Measurements from ENCODE around the gene TMEM53. TPM values are rescaled to one million over a fixed set of nuclear protein-coding genes. Genes with fewer than 3 reads are reported as not detected.

TMEM53 gene
- total RNA-seq, 1 donor from 2014 or later, result 14.1 TPM

DNA sequence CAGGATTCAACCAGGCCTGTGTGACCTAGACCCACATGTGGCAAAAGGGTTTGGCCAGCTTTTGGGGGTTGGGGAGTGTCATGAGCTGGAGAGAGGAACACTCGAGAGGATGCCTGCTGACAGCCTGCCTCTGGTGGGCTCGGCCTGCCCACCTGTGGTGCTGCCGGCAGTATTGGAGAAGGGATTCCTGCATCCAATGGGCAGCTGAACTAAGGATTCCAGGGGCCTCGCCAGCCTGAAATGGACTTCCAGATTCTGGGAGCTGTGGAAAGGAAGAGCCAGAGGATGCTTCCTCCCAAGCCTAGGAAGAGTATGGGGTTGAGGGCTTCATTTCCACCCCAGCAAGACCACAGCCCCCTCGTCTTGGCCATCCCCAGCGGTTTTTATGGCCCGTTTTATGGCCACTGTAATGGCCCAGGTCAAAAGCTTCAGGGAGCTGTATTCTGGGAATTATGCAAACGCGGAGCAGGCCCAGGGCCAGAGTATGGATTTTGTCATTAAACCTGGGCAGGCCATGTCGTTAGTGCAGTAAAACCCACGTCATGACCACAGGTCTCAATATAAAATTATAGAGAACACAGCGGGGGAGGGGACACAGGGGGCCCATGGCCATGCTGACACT is 63.6 kb downstream of the TMEM53 start:
- DNase-seq (ENCODE audit: low read depth, low spot score), result no peak
- TF ChIP-seq, protein P1, sequence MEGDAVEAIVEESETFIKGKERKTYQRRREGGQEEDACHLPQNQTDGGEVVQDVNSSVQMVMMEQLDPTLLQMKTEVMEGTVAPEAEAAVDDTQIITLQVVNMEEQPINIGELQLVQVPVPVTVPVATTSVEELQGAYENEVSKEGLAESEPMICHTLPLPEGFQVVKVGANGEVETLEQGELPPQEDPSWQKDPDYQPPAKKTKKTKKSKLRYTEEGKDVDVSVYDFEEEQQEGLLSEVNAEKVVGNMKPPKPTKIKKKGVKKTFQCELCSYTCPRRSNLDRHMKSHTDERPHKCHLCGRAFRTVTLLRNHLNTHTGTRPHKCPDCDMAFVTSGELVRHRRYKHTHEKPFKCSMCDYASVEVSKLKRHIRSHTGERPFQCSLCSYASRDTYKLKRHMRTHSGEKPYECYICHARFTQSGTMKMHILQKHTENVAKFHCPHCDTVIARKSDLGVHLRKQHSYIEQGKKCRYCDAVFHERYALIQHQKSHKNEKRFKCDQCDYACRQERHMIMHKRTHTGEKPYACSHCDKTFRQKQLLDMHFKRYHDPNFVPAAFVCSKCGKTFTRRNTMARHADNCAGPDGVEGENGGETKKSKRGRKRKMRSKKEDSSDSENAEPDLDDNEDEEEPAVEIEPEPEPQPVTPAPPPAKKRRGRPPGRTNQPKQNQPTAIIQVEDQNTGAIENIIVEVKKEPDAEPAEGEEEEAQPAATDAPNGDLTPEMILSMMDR (conservative IDR thresholded peaks at IDR 0.05), result no peak
- no peak overlapping the region for H3K4me3 Mint-ChIP-seq
- H3K27me3 Mint-ChIP-seq (ENCODE audit: low read depth), result peaks cover 4% of the 10 kb centered on the region
- H3K27ac Mint-ChIP-seq (ENCODE audit: unreplicated experiment), result no peak overlapping the region
- no peaks in the 10 kb centered on the region for H3K36me3 Mint-ChIP-seq (ENCODE audit: low read depth)
- H3K4me1 Mint-ChIP-seq, result no peaks in the 10 kb centered on the region
- no peaks in the 10 kb centered on the region for H3K9me3 Mint-ChIP-seq

DNA sequence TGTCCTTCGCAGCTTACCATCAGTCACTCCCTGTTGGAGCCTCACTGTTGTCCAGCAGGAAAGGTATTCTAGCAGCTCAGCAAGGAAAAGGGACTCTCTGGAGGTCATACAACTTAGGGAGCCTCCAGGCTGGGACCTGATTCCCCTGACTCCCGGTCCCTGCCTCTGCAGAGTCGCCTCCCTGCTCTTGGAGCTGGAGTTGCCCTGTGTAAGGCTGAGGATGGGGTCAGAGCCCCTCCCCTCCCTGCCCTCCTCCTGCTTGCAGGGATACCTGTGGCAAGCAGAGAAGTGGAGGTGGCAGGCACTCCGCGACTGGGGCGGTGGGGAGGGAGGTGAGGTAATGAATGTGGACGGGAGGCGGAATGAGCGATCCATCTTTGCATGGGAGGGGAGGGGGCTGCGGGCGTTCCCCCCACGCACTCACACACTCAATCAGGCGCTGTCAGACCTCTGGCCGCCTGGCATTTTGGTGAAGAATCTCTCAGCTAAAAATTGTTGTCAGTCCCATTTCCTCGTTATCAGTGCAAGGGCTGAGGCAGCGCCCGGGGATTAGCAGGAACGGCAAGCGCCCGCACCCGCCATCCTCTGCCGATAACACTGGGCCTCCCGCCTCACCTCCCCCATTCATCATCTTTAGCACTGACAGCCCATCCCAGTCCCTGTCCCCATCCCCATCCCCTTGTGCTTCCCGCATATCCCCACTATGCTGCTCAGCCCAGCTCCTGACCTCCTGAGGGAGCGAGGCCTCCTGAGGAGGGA is 64.3 kb downstream of the TMEM53 start:
- Mint-ChIP-seq H3K27me3 (ENCODE audit: low read depth) (peaks cover 3% of the 10 kb centered on the region), H3K4me1 (no peaks in the 10 kb centered on the region), H3K4me3 (no peak overlapping the region), H3K9me3 (no peaks in the 10 kb centered on the region), H3K36me3 (ENCODE audit: low read depth) (no peaks in the 10 kb centered on the region), H3K27ac (ENCODE audit: unreplicated experiment) (no peak overlapping the region)
- TF ChIP-seq, protein P1 (conservative IDR thresholded peaks at IDR 0.05), result no peak
- no peak for DNase-seq (ENCODE audit: low read depth, low spot score)

DNA sequence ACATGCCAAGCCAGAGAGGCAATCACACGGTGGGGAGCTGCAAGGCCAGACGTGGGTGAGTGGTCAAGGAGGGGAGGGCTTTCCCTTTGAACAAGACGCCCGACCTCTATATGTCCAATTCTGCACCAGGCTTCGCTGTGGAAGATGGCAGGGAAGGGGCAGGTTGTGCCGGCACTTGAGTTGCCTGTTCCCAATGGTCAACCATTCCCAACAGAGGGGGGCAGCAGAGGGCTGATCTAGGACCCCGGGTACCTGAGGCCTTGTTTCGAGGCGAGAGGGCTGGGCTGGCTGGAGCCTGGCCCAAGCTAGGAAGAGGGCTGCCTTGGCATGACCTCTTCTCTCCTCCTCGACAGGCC is 64.9 kb downstream of the TMEM53 start:
- Mint-ChIP-seq H3K4me1 (no peaks in the 10 kb centered on the region), H3K36me3 (ENCODE audit: low read depth) (no peaks in the 10 kb centered on the region), H3K27me3 (ENCODE audit: low read depth) (peaks cover 3% of the 10 kb centered on the region), H3K9me3 (no peaks in the 10 kb centered on the region), H3K27ac (ENCODE audit: unreplicated experiment) (no peak overlapping the region), H3K4me3 (no peak overlapping the region)
- TF ChIP-seq, protein P1 (conservative IDR thresholded peaks at IDR 0.05), result peak; percentile 57
- peak; percentile 57 for DNase-seq (ENCODE audit: low read depth, low spot score)

DNA sequence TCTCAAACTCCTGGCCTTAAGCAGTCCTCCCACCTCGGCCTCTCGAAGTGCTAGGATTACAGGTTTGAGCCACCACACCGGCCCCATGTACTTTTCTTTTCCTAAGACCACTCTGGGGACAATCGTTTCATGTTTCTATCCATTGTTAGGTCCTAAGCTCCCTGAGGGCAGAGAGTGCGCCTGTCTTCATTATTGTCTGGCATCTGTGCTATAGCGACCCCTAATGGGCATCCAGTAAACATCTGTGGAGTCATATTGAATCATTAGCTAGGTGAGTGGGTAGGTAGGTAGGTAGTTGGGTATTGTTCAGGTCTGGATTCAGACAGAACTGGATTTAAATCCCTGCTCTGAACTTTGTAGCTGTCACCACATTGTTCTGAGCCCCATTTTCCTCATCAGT is 66.1 kb downstream of the TMEM53 start:
- H3K27me3 Mint-ChIP-seq (ENCODE audit: low read depth), result peaks cover 3% of the 10 kb centered on the region
- H3K4me1 Mint-ChIP-seq, result no peaks in the 10 kb centered on the region
- H3K9me3 Mint-ChIP-seq, result no peaks in the 10 kb centered on the region
- no peak for DNase-seq (ENCODE audit: low read depth, low spot score)
- TF ChIP-seq, protein P1 (conservative IDR thresholded peaks at IDR 0.05), result peak; percentile 38
- no peak overlapping the region for H3K4me3 Mint-ChIP-seq
- H3K36me3 Mint-ChIP-seq (ENCODE audit: low read depth), result no peaks in the 10 kb centered on the region
- H3K27ac Mint-ChIP-seq (ENCODE audit: unreplicated experiment), result no peak overlapping the region

DNA sequence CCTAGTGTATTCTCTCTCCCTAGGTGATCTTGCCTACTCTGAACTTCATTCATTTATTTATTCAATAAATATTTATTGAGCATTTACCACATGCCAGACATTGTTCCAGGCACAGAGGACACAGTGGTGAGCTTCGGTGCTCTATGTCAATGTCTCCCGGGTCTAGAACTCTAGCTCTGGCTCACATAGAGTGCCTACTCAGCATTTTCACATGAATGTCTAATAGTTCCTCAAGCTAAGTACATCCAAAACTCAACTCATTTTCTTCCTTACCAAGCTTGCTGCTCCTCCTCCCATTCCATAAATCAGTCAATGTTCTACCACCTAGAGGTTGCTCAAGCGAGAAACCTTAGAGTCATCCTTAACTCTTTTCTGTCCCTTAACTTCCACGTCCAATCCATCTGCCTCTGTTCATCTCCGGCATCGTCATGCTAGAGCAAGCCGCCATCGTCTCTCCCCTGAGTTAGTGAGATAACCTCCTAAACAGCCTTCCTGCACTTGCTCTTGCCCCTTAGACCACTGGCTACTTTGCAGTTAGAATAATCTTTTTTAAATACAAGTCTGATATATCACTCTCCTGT is 67.5 kb downstream of the TMEM53 start:
- TF ChIP-seq, protein P1 (conservative IDR thresholded peaks at IDR 0.05), result no peak
- peaks cover 3% of the 10 kb centered on the region for H3K27me3 Mint-ChIP-seq (ENCODE audit: low read depth)
- no peaks in the 10 kb centered on the region for H3K4me1 Mint-ChIP-seq
- H3K27ac Mint-ChIP-seq (ENCODE audit: unreplicated experiment), result no peak overlapping the region
- no peaks in the 10 kb centered on the region for H3K36me3 Mint-ChIP-seq (ENCODE audit: low read depth)
- no peak overlapping the region for H3K4me3 Mint-ChIP-seq
- no peaks in the 10 kb centered on the region for H3K9me3 Mint-ChIP-seq
- no peak for DNase-seq (ENCODE audit: low read depth, low spot score)
